Fibroblast of skin of right quadriceps (primary cell): ENCODE measurements around the gene FBLN1.
A peak's percentile ranks its signal among the peaks of the same experiment; 100 is the strongest.
"Not testable (repeated sequence)": the region's sequence is repeated elsewhere in the genome, so short reads cannot be mapped to it uniquely, and the experiment has no call there.

Experiments
- DNase-seq: peaks from one replicate; pipeline ENCODE4 v3.0.0-alpha.2; 2013

Gene FBLN1

GRCh38 chr22:45477366-45478107 lies 25.1 kb upstream of the FBLN1 start:
- no peak for DNase-seq

- DNase-seq = peak; percentile 96
Observed at GRCh38 chr22:45478108-45478771, 24.4 kb upstream of the FBLN1 start.

DNA sequence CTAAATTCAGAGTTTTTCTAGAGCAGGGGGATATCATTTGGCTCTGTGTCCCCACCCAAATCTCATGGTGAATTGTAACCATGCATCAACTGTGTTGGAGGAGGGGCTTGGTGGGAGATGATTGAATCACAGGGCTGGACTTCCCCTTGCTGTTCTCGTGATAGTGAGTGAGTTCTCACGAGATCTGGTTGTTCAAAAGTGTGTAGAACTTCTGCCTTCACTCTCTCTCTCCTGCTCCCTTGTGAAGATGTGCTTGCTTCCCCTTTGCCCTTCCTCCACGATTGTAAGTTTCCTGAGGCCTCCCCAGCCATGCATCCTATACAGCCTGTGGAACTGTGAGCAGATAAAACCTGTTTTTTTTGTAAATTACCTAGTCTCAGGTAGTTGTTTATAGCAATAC lies 22.0 kb upstream of the FBLN1 start:
- DNase-seq = no peak

- no peak for DNase-seq
Observed at GRCh38 chr22:45481661-45482060, 21.0 kb upstream of the FBLN1 start.

- no peak for DNase-seq
Observed at GRCh38 chr22:45482169-45482568, 20.5 kb upstream of the FBLN1 start.

- DNase-seq = no peak
Observed at GRCh38 chr22:45483319-45483718, 19.4 kb upstream of the FBLN1 start.

DNA sequence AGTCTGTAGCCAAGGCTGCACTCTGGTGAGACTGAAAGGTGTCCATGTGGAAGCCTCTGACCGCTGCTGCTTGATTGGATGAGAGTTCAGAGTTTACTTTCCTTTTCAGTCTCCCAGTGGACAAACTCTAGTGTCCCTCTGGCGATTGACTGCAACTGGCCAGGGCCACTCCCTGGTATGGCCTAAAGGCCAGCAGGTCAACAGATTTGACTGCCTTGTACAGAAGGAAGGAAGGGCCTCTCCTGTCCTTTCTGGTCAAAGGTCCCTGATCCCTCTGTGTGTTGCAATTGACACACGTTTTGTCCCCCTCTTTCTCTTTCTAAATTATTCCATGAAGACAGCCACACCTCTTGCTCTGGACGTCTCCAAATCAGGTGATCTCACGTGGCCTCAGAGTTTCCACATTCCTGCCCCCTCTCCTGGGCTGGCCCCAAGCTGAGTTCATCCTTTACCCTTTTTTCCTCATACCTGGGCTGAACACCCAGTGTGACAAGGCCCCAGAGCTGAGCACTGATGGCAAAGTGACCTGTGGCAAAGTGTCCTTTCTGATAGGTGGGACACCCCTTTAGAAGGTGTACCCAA lies 18.7 kb upstream of the FBLN1 start:
- DNase-seq = no peak

GRCh38 chr22:45484742-45485141 lies 17.9 kb upstream of the FBLN1 start:
- DNase-seq = no peak

DNA sequence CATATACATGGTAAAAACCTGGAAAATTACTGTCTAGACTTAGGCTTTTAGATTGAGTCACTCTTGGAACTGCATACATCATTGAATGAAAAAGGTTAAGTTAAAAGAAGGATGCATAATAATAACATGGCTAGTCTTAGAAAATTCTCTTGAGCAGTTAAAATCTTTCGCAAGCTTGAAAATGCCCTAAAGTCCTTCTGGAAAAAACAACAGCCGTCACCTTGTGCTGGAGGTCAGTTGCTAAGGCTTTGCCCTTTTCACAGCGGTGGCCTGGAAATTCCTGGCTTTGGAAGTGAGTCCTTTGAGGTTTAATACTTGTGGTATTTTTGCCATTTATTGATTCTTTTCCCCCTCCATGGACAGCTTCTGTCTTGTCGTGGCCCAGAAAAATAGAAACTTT lies 17.4 kb upstream of the FBLN1 start:
- DNase-seq = no peak

- no peak for DNase-seq
Observed at GRCh38 chr22:45488764-45489370, 13.8 kb upstream of the FBLN1 start.

- no peak for DNase-seq
Observed at GRCh38 chr22:45490836-45491235, 11.8 kb upstream of the FBLN1 start.

DNA sequence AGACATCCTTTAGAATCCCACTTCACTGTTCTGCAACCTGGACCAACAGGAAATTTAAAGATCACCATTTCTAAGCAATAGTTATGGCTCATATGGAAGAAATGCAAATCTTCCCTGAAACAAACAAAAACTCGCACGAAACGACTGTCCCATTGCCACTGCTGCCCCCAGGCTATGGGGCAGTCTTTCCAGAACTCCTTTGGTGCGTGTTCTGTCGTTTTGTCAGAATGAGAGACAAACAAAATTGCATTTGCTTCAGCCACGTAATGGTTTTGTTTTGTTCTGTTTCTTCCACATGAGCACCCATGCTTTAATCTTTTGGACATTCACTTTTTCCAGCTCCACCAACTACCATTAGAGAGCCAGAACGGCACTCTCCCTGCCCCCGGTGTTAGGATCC lies 10.8 kb upstream of the FBLN1 start:
- DNase-seq = no peak

GRCh38 chr22:45493286-45493771 lies 9.4 kb upstream of the FBLN1 start:
- peak; percentile 53 for DNase-seq

GRCh38 chr22:45494306-45494705 lies 8.4 kb upstream of the FBLN1 start:
- DNase-seq = not testable (repeated sequence)

DNA sequence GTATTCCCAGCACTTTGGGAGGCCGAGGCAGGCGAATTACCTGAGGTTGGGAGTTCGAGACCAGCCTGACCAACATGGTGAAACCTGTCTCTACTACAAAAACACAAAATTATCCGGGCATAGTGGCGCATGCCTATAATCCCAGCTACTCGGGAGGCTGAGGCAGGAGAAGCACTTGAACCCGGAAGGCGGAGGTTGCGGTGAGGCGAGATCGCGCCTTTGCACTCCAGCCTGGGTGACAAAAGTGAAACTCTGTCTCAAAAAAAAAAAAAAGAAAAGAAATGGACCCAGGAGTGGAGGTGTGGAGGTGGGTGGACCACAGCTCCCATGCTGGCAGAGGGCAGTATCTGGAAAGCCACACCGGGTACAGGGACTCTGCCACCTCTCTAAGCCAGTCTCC lies 7.1 kb upstream of the FBLN1 start:
- DNase-seq = not testable (repeated sequence)

GRCh38 chr22:45496451-45496941 lies 6.2 kb upstream of the FBLN1 start:
- no peak for DNase-seq

GRCh38 chr22:45497351-45498145 lies 5.1 kb upstream of the FBLN1 start:
- no peak for DNase-seq

- DNase-seq = no peak
Observed at GRCh38 chr22:45499746-45500145, 2.9 kb upstream of the FBLN1 start.

DNA sequence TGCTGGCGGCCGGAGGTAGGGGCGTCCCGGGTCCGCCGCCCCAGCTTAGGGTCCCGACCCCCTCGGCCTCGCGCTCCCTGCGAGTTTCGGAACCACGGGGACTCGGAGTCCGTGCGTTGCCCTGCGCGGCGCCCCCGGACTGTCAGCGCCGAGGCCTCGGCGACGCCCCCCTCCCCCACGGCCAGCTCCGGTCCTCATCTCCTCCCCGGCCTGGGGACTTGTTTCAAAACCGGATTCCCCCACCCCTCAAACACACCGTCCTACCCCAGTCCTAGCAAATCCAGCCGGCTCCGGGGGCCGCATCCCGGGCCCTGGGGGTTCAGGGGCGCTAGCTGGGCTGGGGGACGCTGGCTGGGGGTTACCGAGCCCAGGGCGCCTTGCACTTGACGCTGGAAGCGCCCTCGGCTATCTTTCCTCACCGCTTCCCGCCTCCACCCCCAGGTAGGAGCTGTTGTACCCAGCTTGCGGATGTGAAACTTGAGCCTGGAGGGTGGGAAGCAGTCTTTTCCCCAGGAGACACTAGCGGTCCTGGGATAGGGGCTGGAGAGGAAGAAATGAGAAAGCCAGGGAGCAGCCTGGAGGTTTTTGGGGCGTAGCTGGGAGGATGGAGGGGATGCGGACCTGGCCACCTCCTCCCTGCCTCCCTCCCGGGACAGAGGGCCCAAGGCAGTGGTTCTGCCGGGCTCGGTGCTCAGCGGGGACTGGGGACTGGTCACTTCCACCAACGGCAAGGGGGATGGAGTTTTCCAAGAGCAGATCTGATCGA lies 550 bp downstream of the FBLN1 start:
- DNase-seq = peak; percentile 35

DNA sequence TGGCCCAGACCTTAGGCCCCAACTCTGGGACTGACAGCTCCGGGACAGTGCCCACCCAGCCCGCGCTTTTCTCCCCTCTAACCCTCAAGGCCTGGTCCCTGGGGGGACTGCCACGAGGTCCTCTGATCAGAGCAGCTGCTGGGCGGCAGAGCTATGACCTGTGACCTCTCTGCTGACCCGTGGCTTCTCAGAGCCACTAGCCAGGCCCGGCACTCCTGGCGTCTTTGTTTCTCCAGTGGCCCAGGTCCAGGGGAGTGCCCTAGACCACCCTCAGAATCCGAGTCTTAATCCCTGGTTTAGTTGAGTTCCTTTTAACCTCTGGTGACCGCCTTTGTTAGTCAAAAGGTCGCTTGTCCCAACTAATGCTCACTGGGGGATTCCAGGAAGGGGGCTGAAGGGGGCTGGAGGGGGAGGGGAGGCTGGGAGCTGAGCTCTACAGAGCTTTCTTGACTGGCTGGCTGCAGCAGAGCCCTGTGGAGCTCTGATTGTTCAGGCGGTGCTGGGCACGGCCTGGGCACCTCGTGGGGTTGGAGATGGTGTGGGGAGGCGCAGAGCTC lies 1.2 kb downstream of the FBLN1 start:
- no peak for DNase-seq
